GF-D8 (cell line): ENCODE data around the gene RPRD1B.
"Not testable (repeated sequence)": the region's sequence is repeated elsewhere in the genome, so short reads cannot be mapped to it uniquely, and the experiment has no call there.

ENCODE experiments used
- DNase-seq: peaks from one replicate; lab custom pipeline; 2025; lab: John Stamatoyannopoulos, UW

Gene RPRD1B

DNA sequence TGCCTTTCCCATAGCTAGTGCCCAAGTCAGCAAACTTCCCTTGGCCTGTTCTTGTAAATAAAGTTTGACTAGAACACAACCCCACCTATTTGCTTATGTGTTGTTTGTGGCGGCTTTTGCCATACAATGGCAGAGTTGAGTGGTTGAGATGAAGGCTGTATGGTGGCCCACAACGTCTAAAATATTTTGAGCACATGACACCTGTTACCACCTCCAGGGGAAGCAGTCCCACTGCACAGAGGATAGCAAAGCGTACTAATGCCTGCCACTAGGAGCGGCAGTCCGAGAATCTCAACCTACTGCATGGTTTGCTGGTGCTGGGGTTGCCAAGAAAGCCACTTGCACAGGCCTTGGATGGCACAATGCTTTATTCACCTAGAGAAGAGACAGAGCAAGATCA, 72.9 kb downstream of the RPRD1B start:
- DNase-seq: no peak

DNA sequence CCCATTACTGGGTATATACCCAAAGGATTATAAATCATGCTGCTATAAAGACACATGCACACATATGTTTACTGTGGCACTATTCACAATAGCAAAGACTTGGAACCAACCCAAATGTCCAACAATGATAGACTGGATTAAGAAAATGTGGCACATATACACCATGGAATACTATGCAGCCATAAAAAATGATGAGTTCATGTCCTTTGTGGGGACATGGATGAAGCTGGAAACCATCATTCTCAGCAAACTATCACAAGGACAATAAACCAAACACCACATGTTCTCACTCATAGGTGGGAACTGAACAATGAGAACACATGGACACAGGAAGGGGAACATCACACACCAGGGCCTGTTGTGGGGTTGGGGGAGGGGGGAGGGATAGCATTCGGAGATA, 73.8 kb downstream of the RPRD1B start:
- not testable (repeated sequence) for DNase-seq

GRCh38 chr20:38107916-38108315, 74.4 kb downstream of the RPRD1B start:
- not testable (repeated sequence) for DNase-seq

- no peak for DNase-seq
Measured at GRCh38 chr20:38108438-38108985, 75.0 kb downstream of the RPRD1B start.

DNA sequence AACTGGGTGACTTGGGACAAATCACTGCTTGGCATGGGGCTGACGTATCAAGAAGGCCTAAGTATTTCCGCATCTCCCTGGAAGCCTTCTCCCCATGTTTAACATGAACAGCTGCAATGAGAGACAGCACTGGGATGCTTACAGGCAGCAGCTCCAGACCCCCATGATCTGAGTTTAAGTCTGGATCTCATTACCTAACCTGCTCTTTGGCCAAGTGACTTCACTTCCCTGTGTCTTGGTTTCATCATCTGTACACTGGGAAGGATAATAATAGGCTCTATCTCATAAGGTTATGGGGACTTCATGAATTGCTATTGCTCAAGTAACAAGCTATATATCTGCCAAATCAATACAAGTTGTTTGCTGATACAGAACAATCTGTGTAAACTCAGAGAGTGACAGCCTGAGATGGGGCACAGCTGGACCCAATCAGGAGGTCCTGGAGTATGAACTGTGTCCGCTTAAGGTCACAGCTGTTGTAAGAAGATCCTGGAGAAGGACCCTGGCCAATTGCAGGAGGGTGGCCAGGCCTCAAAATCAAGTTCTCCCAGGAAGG, 75.5 kb downstream of the RPRD1B start:
- no peak for DNase-seq

DNA sequence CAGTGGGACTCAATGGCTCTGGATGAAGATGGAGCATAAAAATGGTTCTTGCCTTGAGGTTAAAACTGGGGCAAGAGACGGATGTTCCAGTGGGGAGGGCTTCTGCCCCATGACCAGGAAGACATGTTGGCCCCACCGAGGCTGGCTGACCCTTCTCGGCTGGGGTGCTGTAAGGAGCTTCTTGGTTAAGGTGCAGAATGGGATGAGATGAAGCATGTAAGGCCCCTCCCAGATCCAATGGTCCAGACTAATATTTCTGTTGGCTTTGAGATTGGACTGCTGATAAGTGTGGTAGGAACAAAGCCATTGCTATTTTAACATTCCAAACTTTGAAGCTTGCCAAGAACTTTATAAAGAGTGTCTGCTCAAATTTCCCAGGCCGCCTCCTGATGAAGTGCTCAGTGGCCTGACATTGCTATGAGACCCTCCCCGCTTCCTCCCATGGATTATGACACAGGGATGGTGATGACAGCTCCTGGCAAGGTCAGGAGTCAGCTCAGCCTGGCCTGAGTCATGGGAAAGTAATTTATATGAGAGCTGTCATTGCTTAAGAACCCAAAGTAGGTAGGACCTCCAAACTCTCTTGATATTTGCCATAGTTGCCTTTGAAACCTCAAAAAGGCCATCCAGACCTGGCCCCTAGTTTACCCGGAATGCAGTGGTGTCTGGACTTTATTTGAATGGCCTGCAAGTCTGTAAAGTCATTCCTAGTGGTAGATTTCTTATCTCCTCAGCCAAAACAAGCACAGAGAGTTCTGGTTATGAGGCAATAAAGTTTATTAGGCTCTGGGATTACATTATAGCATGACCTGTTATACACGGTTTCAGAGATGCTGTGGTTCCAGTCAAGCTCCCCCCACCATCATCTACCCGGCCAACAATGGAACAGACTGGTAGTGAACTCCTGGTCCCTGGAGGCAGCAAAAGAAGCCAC, 76.3 kb downstream of the RPRD1B start:
- peak; percentile 41 for DNase-seq

DNA sequence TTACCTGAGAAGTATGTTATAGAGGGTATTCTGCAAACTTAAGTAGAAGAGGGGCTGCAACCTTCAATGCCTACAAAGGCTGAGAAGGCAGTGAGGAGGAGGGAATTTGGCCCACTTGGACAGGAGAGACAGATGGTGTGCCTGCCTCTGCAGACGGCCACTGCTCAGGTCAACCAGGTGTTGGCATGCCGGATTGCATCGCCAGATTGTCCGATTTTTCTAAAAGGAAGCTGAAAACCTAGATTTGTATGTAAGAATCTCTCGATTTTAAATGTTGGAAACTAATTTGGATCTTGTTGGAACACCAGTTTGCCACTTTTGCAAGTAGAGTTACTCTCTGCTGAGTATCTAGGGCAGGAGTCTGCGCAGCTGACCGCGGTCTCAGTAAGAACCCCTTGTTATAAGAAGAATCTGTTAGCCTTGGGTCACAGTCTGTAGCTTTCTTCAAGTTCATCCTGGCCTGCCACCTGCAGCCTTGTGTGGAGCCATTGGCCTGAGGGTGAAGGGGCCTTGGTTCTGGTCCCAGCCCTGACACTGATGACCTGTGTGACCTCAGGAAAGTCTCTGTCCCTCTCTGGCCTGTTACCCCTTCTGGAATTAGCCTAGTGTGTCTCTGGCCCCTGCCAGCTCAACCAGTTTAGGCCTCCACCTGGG, 77.1 kb downstream of the RPRD1B start:
- no peak for DNase-seq

- DNase-seq: no peak
Measured at GRCh38 chr20:38111366-38112232, 78.1 kb downstream of the RPRD1B start.

GRCh38 chr20:38112261-38112929, 78.8 kb downstream of the RPRD1B start:
- no peak for DNase-seq

DNA sequence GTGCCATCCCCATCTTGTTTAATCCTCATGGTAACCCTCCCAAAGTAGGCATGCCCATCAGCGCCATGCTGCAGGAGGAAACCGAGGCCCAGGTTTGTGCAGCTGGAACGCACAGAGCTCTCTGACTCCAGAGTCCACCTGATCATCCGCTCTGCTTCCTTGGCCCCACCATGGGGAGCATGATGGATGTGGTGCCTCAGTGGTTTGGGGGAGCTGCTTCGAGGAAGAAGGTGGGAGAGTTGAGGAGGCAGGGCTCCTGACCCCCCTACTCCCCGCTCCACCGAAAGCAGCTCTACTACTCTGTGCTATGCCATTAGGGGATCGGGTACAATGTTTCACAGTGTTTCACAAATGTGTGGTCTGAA, 79.4 kb downstream of the RPRD1B start:
- DNase-seq: no peak

DNA sequence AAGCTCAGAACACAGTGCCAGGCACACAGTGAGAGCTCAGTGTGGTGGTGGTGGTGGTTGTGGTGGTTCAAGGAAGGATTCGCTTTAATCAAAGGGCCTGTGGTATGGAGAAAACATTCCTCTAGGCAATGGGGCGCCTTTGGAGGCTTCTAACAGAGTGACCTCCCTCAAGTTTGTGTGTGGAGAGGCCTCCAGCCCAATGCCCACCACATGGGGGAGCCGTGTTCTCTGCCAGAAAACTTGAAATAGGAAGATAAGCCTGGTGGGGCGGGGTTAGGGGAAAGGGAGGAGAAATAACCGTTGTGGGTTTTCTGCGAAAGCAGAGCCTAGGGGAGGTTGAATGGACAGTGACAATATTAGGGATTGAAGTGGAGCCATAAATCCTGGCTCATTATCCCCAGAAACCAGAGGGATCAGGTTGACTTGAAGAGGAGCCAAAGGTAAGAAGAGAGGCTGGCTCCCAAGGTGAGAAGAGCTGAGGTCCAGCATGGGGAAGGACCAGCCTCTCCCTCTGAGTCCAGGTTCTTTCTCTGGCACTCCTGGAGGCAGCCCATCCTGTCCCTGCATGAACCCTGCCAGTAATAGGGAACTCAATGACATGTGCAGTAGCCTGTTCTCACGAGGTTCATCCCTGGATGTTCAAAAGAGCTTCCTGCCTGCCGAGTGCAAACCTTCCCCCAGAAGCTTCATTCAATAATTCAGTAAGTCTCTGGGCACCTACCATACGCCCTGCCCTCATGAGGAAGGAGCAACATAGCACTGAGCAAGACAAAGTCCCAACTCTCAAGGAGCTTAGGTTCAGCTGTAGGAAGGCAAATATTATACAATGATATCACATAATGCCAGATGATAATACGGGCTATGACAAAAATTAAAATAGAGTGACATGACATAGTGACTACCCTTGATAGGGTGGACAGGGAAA, 80.1 kb downstream of the RPRD1B start:
- peak; percentile 49 for DNase-seq

- no peak for DNase-seq
Measured at GRCh38 chr20:38114353-38114791, 80.8 kb downstream of the RPRD1B start.

GRCh38 chr20:38115205-38115604, 81.7 kb downstream of the RPRD1B start:
- no peak for DNase-seq

DNA sequence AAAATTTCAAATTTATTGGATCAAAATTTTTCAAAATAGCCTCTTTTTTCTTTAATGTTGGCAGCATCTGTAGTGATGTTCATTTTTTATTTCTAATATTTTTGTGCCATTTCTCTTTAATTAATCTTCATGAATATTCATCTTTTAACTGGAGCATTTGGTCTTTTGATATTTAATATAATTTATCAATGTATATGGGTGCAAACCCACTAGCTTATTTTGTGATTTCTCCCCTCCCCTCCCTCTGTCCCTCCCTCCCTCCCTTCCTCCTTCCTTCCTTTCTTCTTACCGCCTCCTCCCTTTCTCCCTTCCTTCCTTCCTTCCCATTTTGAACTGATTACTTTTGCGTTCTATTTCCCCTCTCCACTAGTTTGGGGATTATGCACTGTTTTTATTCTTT, 82.3 kb downstream of the RPRD1B start:
- DNase-seq: no peak

GRCh38 chr20:38116409-38117165, 83.0 kb downstream of the RPRD1B start:
- DNase-seq: no peak

- DNase-seq: no peak
Measured at GRCh38 chr20:38117205-38117604, 83.7 kb downstream of the RPRD1B start.

- no peak for DNase-seq
Measured at GRCh38 chr20:38117635-38118034, 84.1 kb downstream of the RPRD1B start.

GRCh38 chr20:38119446-38119845, 85.9 kb downstream of the RPRD1B start:
- no peak for DNase-seq

- DNase-seq: no peak
Measured at GRCh38 chr20:38120625-38120988, 87.1 kb downstream of the RPRD1B start.
